ENCODE results near the gene SIK2.
A peak's percentile ranks its signal among the peaks of the same experiment; 100 is the strongest.

SIK2 gene

GRCh38 chr11:111607751-111608150 lies 5.5 kb downstream of the SIK2 start:
- no peaks in the 10 kb centered on the region for H3K27me3 Mint-ChIP-seq (ENCODE audit: low read depth, poor library complexity)

GRCh38 chr11:111612224-111612623 lies 10.0 kb downstream of the SIK2 start:
- no peak for DNase-seq
- Mint-ChIP-seq H3K9me3 (no peaks in the 10 kb centered on the region), H3K27ac (peak overlapping the region; percentile 41), H3K36me3 (ENCODE audit: low read depth) (peaks cover 1% of the 10 kb centered on the region), H3K4me1 (no peaks in the 10 kb centered on the region), H3K27me3 (ENCODE audit: low read depth, poor library complexity) (no peaks in the 10 kb centered on the region), H3K4me3 (no peak overlapping the region)
- TF ChIP-seq, protein P1, sequence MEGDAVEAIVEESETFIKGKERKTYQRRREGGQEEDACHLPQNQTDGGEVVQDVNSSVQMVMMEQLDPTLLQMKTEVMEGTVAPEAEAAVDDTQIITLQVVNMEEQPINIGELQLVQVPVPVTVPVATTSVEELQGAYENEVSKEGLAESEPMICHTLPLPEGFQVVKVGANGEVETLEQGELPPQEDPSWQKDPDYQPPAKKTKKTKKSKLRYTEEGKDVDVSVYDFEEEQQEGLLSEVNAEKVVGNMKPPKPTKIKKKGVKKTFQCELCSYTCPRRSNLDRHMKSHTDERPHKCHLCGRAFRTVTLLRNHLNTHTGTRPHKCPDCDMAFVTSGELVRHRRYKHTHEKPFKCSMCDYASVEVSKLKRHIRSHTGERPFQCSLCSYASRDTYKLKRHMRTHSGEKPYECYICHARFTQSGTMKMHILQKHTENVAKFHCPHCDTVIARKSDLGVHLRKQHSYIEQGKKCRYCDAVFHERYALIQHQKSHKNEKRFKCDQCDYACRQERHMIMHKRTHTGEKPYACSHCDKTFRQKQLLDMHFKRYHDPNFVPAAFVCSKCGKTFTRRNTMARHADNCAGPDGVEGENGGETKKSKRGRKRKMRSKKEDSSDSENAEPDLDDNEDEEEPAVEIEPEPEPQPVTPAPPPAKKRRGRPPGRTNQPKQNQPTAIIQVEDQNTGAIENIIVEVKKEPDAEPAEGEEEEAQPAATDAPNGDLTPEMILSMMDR (IDR thresholded peaks at IDR 0.05), result no peak

More at GRCh38 chr11:111607751-111608150, 5.5 kb downstream of the SIK2 start:
- H3K9me3 Mint-ChIP-seq, result no peaks in the 10 kb centered on the region
- H3K27ac Mint-ChIP-seq, result no peak overlapping the region
- no peaks in the 10 kb centered on the region for H3K36me3 Mint-ChIP-seq (ENCODE audit: low read depth)
- TF ChIP-seq, protein P1 (IDR thresholded peaks at IDR 0.05), result no peak
- no peak overlapping the region for H3K4me3 Mint-ChIP-seq
- DNase-seq, result no peak
- H3K4me1 Mint-ChIP-seq, result peaks cover 20% of the 10 kb centered on the region

DNA sequence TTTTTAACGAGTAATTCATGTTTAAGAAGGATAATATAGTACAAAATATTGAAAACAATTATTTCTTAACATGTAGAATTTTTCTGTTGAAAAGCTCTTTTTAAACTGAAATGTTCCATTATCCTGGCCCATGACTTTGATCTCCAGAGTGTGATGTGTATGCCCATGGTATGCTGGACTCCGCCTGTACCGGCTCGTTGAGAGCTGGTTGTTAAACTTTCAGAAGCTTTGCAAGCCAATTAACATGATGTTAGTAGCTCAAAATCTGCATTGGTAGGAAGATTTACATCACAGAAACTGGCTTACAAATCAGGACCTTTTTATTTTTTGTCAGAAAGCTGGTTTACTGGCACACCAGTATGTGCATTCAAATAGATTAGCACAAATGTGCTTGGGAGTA lies 15.0 kb downstream of the SIK2 start:
- no peak overlapping the region for H3K4me3 Mint-ChIP-seq
- peaks cover 46% of the 10 kb centered on the region for H3K36me3 Mint-ChIP-seq (ENCODE audit: low read depth)
- no peak for DNase-seq
- TF ChIP-seq, protein P1 (IDR thresholded peaks at IDR 0.05), result no peak
- no peaks in the 10 kb centered on the region for H3K9me3 Mint-ChIP-seq
- no peaks in the 10 kb centered on the region for H3K27me3 Mint-ChIP-seq (ENCODE audit: low read depth, poor library complexity)
- no peak overlapping the region for H3K27ac Mint-ChIP-seq
- no peaks in the 10 kb centered on the region for H3K4me1 Mint-ChIP-seq

- H3K27ac Mint-ChIP-seq, result no peak overlapping the region
- DNase-seq, result no peak
- peaks cover 10% of the 10 kb centered on the region for H3K9me3 Mint-ChIP-seq
- no peak overlapping the region for H3K4me3 Mint-ChIP-seq
- H3K4me1 Mint-ChIP-seq, result no peaks in the 10 kb centered on the region
- TF ChIP-seq, protein P1 (IDR thresholded peaks at IDR 0.05), result no peak
- H3K36me3 Mint-ChIP-seq (ENCODE audit: low read depth), result peaks cover 78% of the 10 kb centered on the region
- H3K27me3 Mint-ChIP-seq (ENCODE audit: low read depth, poor library complexity), result no peaks in the 10 kb centered on the region
Measured at GRCh38 chr11:111620518-111620917, 18.3 kb downstream of the SIK2 start.

DNA sequence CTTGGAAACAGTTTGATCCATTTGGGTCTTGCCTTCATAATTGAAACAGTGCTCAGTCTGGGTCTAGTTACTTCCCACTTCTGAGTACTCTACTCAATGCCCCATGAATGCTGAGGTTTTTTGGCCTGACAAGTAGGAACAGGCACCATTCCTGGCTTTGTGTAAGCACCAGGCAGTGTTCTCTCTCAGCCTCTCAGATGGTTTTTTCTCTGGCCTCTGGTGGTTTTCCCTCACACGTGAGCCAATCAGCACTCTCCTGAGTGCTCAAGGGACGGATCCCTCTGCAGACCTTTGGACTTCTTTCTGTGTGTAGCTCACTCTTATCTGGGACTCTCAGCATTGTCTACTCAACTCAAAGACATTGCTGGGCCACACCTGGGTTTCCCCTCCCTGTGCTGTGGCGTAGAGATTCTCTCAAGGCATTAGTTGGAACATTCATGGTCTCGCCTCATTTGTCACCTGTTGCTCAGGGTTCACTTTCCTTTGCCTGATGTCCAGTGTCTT lies 21.3 kb downstream of the SIK2 start:
- Mint-ChIP-seq H3K4me3 (no peak overlapping the region), H3K9me3 (peaks cover 10% of the 10 kb centered on the region), H3K4me1 (no peaks in the 10 kb centered on the region), H3K36me3 (ENCODE audit: low read depth) (peaks cover 73% of the 10 kb centered on the region), H3K27ac (no peak overlapping the region), H3K27me3 (ENCODE audit: low read depth, poor library complexity) (no peaks in the 10 kb centered on the region)
- TF ChIP-seq, protein P1 (IDR thresholded peaks at IDR 0.05), result no peak
- DNase-seq, result no peak

DNA sequence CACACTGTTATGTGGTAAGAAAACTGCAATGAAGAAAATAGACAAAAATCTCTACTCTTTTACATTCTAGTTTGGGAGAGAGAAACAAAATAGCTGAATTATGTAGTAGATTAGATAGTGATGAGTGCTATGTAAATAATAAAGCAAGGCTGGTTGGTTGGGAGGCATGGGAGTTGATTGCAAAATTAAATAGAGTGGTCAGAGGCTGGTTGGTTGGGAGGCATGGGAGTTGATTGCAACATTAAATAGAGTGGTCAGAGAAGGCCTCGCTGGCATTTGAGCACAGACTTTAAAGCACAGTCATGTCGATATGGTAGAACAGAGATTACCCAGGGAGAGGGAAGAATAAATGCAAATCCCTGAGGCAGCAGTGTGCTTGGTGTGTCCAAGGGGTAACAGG lies 22.4 kb downstream of the SIK2 start:
- H3K27me3 Mint-ChIP-seq (ENCODE audit: low read depth, poor library complexity), result no peaks in the 10 kb centered on the region
- no peaks in the 10 kb centered on the region for H3K4me1 Mint-ChIP-seq
- DNase-seq, result no peak
- H3K4me3 Mint-ChIP-seq, result no peak overlapping the region
- H3K27ac Mint-ChIP-seq, result no peak overlapping the region
- peaks cover 10% of the 10 kb centered on the region for H3K9me3 Mint-ChIP-seq
- peaks cover 68% of the 10 kb centered on the region for H3K36me3 Mint-ChIP-seq (ENCODE audit: low read depth)
- TF ChIP-seq, protein P1 (IDR thresholded peaks at IDR 0.05), result no peak
